DMS114 treated with DMSO at 0.1 percent for 48 hours (cell line): ENCODE data around the gene SDHAF1.
A peak's percentile ranks its signal among the peaks of the same experiment; 100 is the strongest.
"Not testable (repeated sequence)": the region's sequence is repeated elsewhere in the genome, so short reads cannot be mapped to it uniquely, and the experiment has no call there.

Source experiments
- DNase-seq: peaks from one replicate; lab custom pipeline; 2025; ENCODE audit not compliant: unreplicated experiment; lab: John Stamatoyannopoulos, UW

Gene SDHAF1

GRCh38 chr19:35995048-35995993 lies at the start of gene SDHAF1:
Gene SDHAF1, plus strand, starts transcription at chr19:35995188. Its CDS starts 87 bp downstream, at chr19:35995275.
- peak; percentile 93 for DNase-seq

GRCh38 chr19:35946203-35946602 lies 48.8 kb upstream of the SDHAF1 start:
- no peak for DNase-seq

- DNase-seq = no peak
Observed at GRCh38 chr19:35949131-35949530, 45.9 kb upstream of the SDHAF1 start.

- DNase-seq = no peak
Observed at GRCh38 chr19:35955881-35956634, 38.9 kb upstream of the SDHAF1 start.

- not testable (repeated sequence) for DNase-seq
Observed at GRCh38 chr19:35957411-35957810, 37.6 kb upstream of the SDHAF1 start.

GRCh38 chr19:35958660-35959039 lies 36.3 kb upstream of the SDHAF1 start:
- DNase-seq = no peak

GRCh38 chr19:35959040-35959967 lies 35.7 kb upstream of the SDHAF1 start:
- no peak for DNase-seq

- no peak for DNase-seq
Observed at GRCh38 chr19:35959968-35960320, 35.0 kb upstream of the SDHAF1 start.

- no peak for DNase-seq
Observed at GRCh38 chr19:35960432-35960972, 34.5 kb upstream of the SDHAF1 start.

GRCh38 chr19:35963514-35963913 lies 31.5 kb upstream of the SDHAF1 start:
- no peak for DNase-seq

GRCh38 chr19:35966771-35967170 lies 28.2 kb upstream of the SDHAF1 start:
- DNase-seq = no peak

GRCh38 chr19:35973487-35973886 lies 21.5 kb upstream of the SDHAF1 start:
- DNase-seq = no peak

- DNase-seq = no peak
Observed at GRCh38 chr19:35975608-35976214, 19.3 kb upstream of the SDHAF1 start.

GRCh38 chr19:35977446-35978222 lies 17.4 kb upstream of the SDHAF1 start:
- DNase-seq = no peak

GRCh38 chr19:35978271-35978670 lies 16.7 kb upstream of the SDHAF1 start:
- DNase-seq = no peak

- DNase-seq = no peak
Observed at GRCh38 chr19:35978832-35979365, 16.1 kb upstream of the SDHAF1 start.

- DNase-seq = not testable (repeated sequence)
Observed at GRCh38 chr19:35980997-35981396, 14.0 kb upstream of the SDHAF1 start.

GRCh38 chr19:35983177-35983576 lies 11.8 kb upstream of the SDHAF1 start:
- no peak for DNase-seq

GRCh38 chr19:35986111-35986510 lies 8.9 kb upstream of the SDHAF1 start:
- DNase-seq = no peak
